ENCODE data around the gene SLC9A7. TPM values are rescaled to one million over a fixed set of nuclear protein-coding genes. Genes with fewer than 3 reads are reported as not detected.

SLC9A7 gene
- total RNA-seq, 2 experiments from 2014 or later: 16.9 to 17.0 TPM

DNA sequence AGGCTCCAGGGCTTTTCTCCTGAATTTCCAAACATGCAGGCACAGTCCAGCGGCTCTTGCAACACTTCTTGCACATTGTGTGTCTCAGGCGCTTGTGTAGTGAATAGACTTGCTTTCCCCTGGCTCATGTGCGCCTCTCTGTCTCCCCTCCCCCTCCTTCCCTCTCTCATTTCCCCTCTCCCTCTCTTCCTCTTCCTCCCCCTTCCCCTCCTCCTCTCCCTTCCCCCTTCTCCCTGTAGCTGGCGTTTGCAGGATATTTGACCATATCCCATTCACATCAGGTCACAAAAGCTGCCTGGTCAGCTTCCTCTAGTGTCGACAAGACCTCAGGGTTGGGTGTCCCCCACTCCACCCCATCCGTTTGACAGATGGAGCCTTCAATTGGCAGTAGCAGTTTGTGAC, 182.9 kb downstream of the SLC9A7 start:
- Mint-ChIP-seq H3K9me3 (no peaks in the 10 kb centered on the region), H3K4me1 (ENCODE audit: low read depth) (peaks cover 42% of the 10 kb centered on the region), H3K27me3 (peaks cover 3% of the 10 kb centered on the region), H3K27ac (no peak overlapping the region), H3K4me3 (peak overlapping the region; percentile 61), H3K36me3 (ENCODE audit: low read depth) (no peaks in the 10 kb centered on the region)
- POLR2A ChIA-PET: no interaction called here
- no peak for ATAC-seq
- DNase-seq: no peak
- CTCF ChIA-PET: interaction anchor here (1.2 kb wide), 1 partner anchor 62 kb away, joined by 4 read pairs; no protein-coding TSS in a partner anchor
- TF ChIP-seq CTCF (IDR thresholded peaks at IDR 0.05): no peak
- intact Hi-C loops (cut with micrococcal nuclease): no loop called here

DNA sequence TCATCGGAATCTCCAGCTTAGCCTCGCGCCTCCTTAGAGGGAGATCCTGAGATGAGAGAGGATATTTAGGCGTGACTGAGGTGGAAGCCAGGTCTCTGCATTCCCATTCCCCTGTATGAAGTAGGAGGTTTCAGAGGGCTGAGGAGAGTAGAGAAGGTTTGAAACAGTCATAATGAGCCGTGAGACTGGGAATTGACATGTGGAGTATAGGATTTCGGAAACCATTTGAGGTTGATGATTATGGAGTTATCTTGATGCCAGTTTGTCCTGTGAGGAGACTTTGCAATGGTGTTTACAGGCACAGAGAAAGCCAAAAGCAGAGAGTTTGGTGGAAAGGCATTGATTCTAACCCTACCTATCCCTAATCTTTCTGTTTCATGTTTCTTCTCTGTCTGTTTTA, 183.3 kb downstream of the SLC9A7 start:
- DNase-seq: no peak
- H3K4me1 Mint-ChIP-seq (ENCODE audit: low read depth): peaks cover 42% of the 10 kb centered on the region
- H3K36me3 Mint-ChIP-seq (ENCODE audit: low read depth): no peaks in the 10 kb centered on the region
- TF ChIP-seq CTCF (IDR thresholded peaks at IDR 0.05): no peak
- ATAC-seq: no peak
- peak overlapping the region; percentile 61 for H3K4me3 Mint-ChIP-seq
- peaks cover 3% of the 10 kb centered on the region for H3K27me3 Mint-ChIP-seq
- ChIA-PET CTCF (no interaction called here), POLR2A (no interaction called here)
- intact Hi-C loops (cut with micrococcal nuclease): no loop called here
- H3K27ac Mint-ChIP-seq: no peak overlapping the region
- H3K9me3 Mint-ChIP-seq: no peaks in the 10 kb centered on the region

DNA sequence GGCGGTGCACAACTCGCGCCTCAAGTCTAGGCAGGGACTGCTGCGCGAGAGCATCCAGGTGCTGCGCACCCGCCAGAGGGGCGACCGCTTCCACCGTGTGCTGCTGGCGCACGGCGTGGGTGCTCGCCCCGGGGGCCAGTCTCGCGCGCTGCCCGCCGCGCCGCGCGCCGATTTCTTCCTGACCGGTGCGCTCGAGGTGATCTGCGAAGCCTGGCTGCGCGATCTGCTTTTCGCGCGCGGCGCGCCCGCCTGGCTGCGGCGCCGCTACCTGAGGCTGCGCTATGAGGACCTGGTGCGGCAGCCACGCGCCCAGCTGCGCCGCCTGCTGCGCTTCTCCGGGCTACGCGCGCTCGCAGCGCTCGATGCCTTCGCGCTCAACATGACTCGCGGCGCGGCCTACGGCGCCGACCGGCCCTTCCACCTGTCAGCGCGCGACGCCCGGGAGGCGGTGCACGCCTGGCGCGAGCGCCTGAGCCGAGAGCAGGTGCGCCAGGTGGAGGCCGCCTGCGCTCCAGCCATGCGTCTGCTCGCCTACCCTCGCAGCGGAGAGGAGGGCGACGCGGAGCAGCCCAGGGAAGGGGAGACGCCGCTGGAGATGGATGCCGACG, 184.0 kb downstream of the SLC9A7 start:
- intact Hi-C loops (cut with micrococcal nuclease): no loop called here
- TF ChIP-seq CTCF (IDR thresholded peaks at IDR 0.05): no peak
- H3K4me3 Mint-ChIP-seq: peak overlapping the region; percentile 75
- CTCF ChIA-PET: interaction anchor here (1.0 kb wide), 1 partner anchor 13 kb away, joined by 3 read pairs; no protein-coding TSS in a partner anchor
- no peaks in the 10 kb centered on the region for H3K36me3 Mint-ChIP-seq (ENCODE audit: low read depth)
- H3K4me1 Mint-ChIP-seq (ENCODE audit: low read depth): peaks cover 42% of the 10 kb centered on the region
- POLR2A ChIA-PET: interaction anchor here (0.6 to 0.9 kb wide), 2 partner anchors 12 to 423 kb away, joined by 3 read pairs; no protein-coding TSS in a partner anchor
- no peak overlapping the region for H3K27ac Mint-ChIP-seq
- ATAC-seq: no peak
- DNase-seq: peak; percentile 35
- no peaks in the 10 kb centered on the region for H3K9me3 Mint-ChIP-seq
- peaks cover 3% of the 10 kb centered on the region for H3K27me3 Mint-ChIP-seq

- intact Hi-C loops (cut with micrococcal nuclease): loop anchor here (2.0 kb wide), 1 partner anchor 29 kb away; the partner anchor contains the start of gene ZNF674
- TF ChIP-seq CTCF (IDR thresholded peaks at IDR 0.05): no peak
- DNase-seq (peak; percentile 75), ATAC-seq (peak; percentile 32)
- no peaks in the 10 kb centered on the region for H3K36me3 Mint-ChIP-seq (ENCODE audit: low read depth)
- H3K4me3 Mint-ChIP-seq: peak overlapping the region; percentile 75
- ChIA-PET CTCF (interaction anchor here (1.0 kb wide), 1 partner anchor 14 kb away, joined by 3 read pairs; no protein-coding TSS in a partner anchor), POLR2A (interaction anchor here (0.6 to 0.9 kb wide), 2 partner anchors 13 to 423 kb away, joined by 3 read pairs; no protein-coding TSS in a partner anchor)
- H3K27me3 Mint-ChIP-seq: peaks cover 3% of the 10 kb centered on the region
- H3K9me3 Mint-ChIP-seq: no peaks in the 10 kb centered on the region
- H3K4me1 Mint-ChIP-seq (ENCODE audit: low read depth): peaks cover 38% of the 10 kb centered on the region
- no peak overlapping the region for H3K27ac Mint-ChIP-seq
Measured at GRCh38 chrX:46573892-46574773, 184.8 kb downstream of the SLC9A7 start.

Data from activated CD8-positive, alpha-beta T cell treated with anti-CD3 and anti-CD28 coated beads for 36 hours (primary cell).